GM18517 (cell line): ENCODE data around the gene FRMPD4.

Source experiments
- ATAC-seq: cut with Tn5 transposase; IDR thresholded peaks from one replicate; pipeline ENCODE4 v1.9.1; 2021; ENCODE audit warnings: mild to moderate bottlenecking, moderate library complexity; ENCODE audit not compliant: unreplicated experiment

Gene FRMPD4

GRCh38 chrX:12611471-12611870 lies 473.2 kb downstream of the FRMPD4 start:
- no peak for ATAC-seq

DNA sequence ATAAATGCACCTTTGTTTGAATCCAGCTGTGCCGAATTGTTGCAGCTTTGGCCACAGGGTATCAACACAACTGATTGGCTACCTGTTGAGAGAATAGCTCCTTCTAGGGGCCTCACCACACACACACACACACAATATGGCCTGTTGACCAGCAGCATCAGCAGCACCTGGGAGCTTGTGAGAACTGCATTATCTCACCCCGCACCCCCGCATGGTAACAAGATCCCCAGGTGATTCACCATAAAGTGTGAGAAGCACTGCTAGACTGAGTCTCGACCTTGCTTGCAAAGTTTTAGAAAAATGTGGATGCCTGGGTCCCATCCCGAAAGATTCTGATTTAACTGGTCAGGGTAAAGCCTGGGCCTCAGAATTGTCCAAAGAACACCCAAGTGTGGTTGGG lies 476.0 kb downstream of the FRMPD4 start:
- ATAC-seq, result no peak

DNA sequence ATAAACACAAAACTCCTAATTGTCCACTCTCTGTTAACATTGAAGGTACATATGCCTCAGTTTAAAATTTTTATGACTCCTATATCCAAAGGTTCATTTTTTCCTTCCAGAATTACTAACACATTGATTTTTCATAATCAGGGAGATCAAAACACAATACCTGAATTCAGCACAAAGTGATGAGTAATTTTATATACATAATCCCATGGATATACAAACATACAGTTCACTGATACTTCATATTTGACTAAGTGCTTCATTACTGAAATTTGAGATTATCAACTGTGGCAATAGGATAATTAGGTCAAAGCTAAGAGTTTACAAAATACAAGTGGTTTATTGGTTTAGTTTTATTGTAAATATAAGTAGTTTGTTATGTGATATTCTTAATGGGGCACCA lies 476.8 kb downstream of the FRMPD4 start:
- no peak for ATAC-seq

DNA sequence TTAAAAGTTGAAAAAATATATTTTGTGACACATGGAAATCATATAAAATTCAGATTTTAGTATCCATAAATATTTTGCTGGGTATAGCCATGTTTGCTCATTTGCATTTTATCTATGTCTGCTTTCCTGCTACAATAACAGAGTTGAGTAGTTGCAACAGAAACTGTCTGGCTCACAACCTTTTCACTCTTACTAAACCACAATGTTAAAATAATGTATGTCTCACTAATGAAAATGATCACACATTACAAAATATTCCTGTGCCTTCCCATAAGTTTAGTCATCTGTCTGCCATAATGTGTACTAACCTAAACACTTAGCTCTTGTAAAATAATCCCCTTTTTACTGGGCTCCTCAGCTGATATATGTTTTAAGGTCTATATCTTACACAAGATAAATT lies 479.0 kb downstream of the FRMPD4 start:
- ATAC-seq, result no peak

DNA sequence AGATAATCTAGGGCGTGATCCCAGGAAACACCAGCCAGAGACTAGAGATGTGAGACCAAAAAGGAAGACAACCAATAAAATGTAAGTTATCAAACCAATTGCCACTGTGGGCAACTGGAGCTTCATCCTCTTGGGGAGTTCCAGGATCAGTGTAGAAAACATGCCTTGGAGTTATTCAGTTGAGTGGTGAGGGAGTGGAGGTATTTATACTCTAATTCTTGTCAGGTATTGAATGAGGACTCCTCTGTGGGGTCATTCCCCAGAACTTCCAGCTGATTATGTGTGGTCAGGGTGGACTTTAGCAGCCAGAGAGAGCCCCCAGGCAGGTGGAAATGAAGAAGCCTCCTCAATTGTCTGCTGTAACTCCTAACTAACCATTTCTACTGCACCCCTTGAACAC lies 509.0 kb downstream of the FRMPD4 start:
- ATAC-seq, result no peak

- ATAC-seq, result no peak
These were observed 510.7 kb downstream of the FRMPD4 start for GRCh38 chrX:12648995-12649394.

DNA sequence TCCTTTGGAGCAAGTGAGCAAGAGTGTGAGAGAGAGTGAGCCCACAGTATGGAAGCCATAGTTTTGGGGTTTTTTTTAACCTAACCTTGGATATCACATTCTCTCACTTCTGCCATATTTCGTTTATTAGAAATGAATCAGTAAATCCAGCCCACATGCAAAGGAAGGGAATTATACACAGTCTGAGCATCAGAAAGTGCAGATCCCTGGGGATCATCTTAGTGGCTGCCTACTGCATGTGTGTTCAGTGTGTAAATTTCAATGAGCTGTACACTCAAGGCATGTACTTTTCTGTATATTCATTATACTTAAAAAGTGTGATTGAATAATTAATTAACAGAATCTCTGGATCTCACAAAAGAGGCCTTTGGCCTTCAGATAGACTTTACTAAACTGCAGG lies 519.2 kb downstream of the FRMPD4 start:
- ATAC-seq, result no peak

- ATAC-seq, result no peak
These were observed 519.6 kb downstream of the FRMPD4 start for GRCh38 chrX:12657881-12658280.

- no peak for ATAC-seq
These were observed 523.2 kb downstream of the FRMPD4 start for GRCh38 chrX:12661464-12661863.

DNA sequence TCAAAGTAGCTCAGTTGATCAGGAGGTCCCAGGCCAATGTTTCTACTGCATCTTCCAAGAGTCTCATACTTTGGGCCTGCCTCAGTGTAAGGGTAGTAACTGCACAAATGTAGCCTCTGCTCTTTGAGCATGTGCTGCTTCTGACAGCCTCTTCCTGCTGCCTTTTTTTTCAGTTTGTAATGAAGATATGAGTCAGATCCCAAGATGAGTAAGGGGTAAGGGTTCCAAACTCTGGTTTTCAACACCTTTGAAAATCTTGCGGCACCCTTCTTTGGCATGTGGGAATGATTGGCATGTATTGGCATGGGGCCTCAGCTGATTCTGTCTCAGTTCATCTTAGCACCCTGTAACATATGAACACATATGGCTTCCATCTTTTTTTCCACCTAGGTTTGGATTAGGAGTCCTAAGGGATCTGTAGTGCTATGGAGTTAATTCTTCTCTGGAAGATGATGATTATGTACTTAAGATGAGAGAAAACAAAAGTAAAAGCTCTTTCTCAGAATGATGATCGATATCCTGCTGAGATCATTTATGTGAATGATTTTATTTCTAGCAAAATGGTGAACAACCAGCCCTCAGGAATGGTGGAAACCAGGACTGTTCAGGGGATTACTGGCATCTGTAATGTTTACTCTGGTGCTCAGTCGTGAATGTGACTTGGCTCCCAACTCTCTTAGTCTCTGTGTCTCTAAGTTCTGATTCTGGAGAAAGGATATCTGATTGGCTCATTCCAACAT lies 534.3 kb downstream of the FRMPD4 start:
- no peak for ATAC-seq

DNA sequence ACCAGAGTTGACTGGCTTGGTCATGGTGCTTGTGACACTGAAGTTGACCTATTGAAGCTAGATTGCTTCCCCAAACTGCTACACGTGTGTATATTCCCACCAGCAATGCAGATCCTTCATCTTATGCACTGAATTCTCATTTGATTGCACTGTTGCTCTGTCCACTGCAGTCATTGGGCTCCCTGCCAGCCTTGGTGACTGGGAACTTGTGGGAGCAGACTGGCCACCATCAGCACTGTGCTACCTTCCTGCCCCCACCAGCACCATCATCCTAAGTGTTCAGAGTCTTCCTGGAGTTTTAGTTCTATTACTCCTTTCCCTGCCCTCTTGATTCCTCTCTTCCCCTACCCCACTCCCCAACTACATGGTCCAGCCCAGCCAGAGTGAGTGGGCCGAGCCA lies 535.2 kb downstream of the FRMPD4 start:
- ATAC-seq, result no peak

GRCh38 chrX:12679522-12679921 lies 541.2 kb downstream of the FRMPD4 start:
- no peak for ATAC-seq

DNA sequence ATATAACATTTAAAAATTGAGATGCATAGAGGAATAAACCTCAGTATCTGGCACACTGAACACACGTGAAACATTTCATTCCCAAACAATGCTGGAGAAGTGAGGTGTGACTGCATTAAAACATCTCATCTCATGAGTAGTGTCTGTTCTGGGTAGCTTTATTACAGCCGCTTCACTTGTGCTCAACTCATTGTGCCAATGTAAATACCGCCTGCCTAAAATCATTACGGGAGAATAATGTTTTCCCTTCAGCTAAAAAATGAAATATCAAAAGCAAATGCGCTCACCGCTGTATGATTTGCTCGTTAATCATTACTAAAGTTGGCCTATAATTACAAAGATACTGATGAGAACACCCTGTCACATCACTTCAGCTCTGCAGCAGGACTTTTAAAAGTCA lies 542.8 kb downstream of the FRMPD4 start:
- no peak for ATAC-seq

GRCh38 chrX:12685541-12685940 lies 547.3 kb downstream of the FRMPD4 start:
- no peak for ATAC-seq

DNA sequence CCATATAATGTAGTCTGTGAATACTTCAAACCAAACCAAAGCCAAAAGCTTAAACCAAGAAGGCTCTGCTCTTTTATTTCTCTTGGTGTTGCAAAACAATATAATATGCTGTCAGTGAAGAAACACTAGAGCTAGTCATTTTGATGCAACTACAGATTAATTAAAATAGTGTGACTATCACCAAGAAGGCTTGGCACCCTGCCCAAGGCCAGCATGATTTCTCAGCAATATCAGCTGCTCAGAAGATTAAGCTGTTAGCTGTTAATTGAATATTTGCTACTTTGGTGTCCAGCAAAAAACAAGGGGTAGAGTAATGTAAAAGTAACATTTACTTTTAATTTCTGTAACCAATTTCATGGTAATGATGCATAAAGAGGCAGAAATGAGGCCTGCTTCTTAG lies 548.1 kb downstream of the FRMPD4 start:
- no peak for ATAC-seq

DNA sequence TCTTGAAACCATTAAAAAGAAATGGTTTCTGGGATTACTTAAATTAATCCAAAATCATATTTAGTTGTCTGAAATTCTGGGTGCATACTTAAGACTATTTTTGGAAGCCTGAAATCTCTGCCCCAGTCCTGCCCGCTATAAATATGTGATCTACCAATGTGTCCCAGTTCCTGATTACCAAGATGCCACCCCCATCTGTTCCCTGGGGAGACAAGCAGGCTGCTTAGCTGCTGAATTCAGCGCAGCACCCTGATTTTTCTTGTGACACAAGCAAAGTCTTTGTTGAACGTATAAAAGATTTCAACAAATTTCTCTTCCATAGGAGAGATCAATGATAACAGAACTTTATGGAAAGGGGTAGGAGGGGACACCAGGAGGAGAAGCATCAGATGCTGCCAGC lies 552.4 kb downstream of the FRMPD4 start:
- ATAC-seq, result no peak

DNA sequence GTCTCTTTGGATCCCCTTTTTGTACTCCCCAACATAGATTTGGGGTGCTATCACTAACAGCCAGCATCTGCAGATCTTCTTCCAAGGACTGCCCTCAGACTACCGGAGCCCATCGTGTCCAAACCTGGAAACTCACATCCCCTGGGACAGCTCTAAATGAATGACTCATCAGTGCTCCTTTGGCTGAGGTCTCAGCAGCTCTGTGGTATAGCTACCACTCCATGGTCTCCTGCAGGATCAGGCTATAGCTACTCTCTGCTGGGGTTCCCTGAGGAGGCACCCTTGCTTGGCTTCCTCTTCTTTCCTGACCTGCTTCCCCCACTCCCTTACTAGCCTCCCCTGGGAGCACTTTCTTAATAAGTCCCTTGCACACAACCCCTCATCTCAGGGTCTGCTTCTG lies 555.5 kb downstream of the FRMPD4 start:
- ATAC-seq, result no peak

DNA sequence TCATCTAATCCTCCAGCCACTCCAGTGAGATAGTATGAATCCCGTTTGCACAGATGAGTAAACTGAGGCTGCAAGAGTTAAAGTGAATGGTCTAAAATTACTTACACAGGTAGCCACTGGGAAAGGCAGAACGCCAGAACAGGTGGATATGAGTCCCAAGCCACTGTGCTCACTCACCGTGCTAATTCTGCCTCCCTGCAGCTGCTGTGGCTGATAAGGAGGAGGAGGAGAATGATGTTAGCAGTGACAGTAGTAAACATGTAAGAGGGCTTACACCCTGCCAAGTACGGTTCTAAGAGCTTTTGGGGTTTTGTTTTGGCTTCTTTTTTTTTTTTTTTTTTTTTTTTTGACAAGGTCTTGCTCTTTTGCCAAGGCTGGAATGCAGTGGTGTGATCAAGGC lies 562.5 kb downstream of the FRMPD4 start:
- no peak for ATAC-seq

- no peak for ATAC-seq
These were observed 563.4 kb downstream of the FRMPD4 start for GRCh38 chrX:12701628-12702027.

GRCh38 chrX:12702509-12703091 lies 564.3 kb downstream of the FRMPD4 start:
- no peak for ATAC-seq

- no peak for ATAC-seq
These were observed 566.4 kb downstream of the FRMPD4 start for GRCh38 chrX:12704706-12705105.

GRCh38 chrX:12709047-12709446 lies 570.8 kb downstream of the FRMPD4 start:
- ATAC-seq, result no peak
